ENCODE measurements around the gene ARSB.

DNA sequence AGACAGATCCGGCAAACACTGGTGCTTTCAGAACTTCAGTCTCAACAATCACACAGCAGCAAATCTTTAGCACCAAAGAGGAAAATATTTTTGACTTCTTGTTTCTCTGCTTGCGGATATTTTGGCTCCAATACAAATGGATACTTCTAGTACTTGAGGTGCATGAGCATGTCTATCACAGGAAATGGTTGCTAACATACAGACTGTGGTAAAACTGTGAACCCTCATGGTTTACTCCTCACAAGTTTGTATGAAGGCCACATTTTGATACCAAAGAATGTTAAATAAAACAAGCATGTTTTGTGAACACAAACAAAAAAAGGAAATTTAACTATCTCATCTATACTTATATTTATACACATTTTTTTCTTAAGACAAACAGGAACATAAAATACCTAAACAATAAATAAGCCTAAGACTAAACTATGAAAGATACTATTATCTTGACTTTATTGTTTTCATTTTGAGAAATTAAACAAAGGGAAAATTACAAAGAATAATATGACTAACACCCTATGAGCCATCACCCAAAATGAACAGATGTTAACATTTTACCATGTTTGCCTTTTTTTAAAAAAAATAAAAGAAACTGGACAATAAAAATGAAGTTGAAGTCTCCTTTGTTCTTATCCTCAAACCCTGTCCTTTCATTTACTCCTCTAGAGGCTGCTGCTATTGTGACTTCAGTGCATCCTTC is 201.5 kb downstream of the ARSB start:
- TF ChIP-seq CTCF (IDR thresholded peaks at IDR 0.05) (no peak), POLR2A (IDR thresholded peaks at IDR 0.05) (no peak), EP300 (IDR thresholded peaks at IDR 0.05) (no peak), POLR2AphosphoS5 (IDR thresholded peaks at IDR 0.05) (no peak)

Measured in upper lobe of left lung (tissue), 4 donors.